GM10266 (cell line): ENCODE data around the gene ZXDA.

Source experiments
- DNase-seq: peaks from one replicate; pipeline ENCODE4 v3.0.0; 2012; ENCODE audit errors: extremely low spot score
- TF ChIP-seq, protein P1 (sequence below): IDR thresholded peaks from 2 replicates; pipeline ENCODE4 v1.5.1; 2012; ENCODE audit warnings: mild to moderate bottlenecking, low read depth; ENCODE audit not compliant: control insufficient read depth, insufficient read depth; ENCODE audit errors: missing control alignments

Gene ZXDA, protein sequence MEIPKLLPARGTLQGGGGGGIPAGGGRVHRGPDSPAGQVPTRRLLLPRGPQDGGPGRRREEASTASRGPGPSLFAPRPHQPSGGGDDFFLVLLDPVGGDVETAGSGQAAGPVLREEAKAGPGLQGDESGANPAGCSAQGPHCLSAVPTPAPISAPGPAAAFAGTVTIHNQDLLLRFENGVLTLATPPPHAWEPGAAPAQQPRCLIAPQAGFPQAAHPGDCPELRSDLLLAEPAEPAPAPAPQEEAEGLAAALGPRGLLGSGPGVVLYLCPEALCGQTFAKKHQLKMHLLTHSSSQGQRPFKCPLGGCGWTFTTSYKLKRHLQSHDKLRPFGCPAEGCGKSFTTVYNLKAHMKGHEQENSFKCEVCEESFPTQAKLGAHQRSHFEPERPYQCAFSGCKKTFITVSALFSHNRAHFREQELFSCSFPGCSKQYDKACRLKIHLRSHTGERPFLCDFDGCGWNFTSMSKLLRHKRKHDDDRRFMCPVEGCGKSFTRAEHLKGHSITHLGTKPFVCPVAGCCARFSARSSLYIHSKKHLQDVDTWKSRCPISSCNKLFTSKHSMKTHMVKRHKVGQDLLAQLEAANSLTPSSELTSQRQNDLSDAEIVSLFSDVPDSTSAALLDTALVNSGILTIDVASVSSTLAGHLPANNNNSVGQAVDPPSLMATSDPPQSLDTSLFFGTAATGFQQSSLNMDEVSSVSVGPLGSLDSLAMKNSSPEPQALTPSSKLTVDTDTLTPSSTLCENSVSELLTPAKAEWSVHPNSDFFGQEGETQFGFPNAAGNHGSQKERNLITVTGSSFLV

DNA sequence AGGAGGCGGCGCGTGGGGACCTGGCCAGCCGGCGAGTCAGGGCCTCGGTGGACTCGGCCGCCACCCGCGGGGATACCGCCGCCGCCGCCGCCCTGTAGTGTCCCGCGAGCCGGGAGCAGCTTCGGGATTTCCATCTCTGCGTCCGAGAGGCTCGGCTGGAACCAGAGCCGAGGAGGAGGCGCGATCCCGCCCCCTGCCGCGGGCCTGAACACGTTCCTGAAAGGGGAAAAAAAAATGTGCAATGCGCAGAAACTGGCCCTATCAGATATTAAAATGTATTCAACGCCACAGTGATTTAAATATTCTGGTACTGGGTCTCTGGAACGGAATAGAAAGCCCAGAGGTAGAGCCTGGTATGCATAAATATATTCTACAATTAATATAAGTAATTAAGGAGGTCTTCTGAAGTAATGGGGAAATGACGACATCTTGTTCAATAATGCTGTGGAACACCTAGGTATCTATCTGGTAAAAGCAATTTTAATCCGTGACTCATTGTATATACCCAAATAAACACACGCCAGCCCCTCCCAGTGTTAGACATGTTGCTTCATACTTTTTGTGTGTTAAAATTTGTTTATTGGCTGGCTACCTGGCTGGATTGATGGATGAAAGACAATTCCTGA, at the start of gene ZXDA:
Gene ZXDA (minus strand): TSS at position 172 of the 626 bp plus-strand sequence. CDS start 38 bp downstream, at position 134.
- DNase-seq = peak; percentile 3

DNA sequence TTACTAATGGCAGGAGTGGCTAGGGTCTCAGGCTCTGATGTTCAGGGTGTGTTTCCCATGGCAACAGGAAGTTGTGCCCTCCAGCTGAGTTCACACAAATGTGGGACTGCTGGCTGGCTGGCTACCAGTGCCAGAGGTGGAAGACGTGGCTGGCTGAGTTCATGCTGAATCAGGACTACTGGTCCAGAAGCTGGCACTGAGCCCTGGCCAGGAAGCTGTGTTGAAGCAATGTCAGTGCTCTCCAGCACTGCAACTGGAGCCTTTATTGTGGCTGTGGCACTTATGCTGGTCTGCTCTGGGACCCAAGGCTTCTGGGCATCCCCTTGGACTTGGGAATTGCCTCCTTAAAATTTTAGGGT, 42.0 kb upstream of the ZXDA start:
- TF ChIP-seq, protein P1, sequence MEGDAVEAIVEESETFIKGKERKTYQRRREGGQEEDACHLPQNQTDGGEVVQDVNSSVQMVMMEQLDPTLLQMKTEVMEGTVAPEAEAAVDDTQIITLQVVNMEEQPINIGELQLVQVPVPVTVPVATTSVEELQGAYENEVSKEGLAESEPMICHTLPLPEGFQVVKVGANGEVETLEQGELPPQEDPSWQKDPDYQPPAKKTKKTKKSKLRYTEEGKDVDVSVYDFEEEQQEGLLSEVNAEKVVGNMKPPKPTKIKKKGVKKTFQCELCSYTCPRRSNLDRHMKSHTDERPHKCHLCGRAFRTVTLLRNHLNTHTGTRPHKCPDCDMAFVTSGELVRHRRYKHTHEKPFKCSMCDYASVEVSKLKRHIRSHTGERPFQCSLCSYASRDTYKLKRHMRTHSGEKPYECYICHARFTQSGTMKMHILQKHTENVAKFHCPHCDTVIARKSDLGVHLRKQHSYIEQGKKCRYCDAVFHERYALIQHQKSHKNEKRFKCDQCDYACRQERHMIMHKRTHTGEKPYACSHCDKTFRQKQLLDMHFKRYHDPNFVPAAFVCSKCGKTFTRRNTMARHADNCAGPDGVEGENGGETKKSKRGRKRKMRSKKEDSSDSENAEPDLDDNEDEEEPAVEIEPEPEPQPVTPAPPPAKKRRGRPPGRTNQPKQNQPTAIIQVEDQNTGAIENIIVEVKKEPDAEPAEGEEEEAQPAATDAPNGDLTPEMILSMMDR = no peak
- no peak for DNase-seq

DNA sequence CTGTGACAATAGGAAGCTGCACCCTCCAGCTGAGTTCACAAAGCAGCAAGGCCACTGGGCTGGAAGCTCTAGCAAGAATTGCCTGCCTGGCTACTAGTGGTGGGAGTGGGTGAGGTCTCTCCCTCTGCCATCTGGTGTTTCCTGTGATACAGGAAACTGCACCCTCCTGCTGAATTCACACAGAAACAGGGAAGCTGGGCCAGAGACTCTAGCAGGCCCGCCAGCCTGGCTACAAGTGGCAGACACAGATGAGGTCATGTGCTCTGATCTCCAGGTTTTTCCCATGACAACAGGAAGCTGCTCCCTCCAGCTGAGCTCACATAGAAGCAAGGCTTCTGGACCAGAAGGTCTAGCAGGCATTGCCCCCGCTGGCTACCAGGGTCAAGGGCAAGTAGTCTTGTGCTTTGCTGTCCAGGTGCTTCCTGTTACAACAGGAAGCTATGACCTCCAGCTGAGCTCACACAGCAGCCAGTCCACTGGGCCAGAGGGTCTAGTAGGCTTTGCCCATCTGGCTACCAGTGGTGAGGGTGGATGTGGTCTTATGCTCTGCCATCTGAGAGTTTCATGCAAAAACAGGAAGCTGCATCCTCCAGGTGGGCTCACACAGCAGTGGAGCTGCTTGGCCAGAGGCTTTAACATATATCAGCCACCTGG, 41.5 kb upstream of the ZXDA start:
- TF ChIP-seq, protein P1 = no peak
- no peak for DNase-seq

DNA sequence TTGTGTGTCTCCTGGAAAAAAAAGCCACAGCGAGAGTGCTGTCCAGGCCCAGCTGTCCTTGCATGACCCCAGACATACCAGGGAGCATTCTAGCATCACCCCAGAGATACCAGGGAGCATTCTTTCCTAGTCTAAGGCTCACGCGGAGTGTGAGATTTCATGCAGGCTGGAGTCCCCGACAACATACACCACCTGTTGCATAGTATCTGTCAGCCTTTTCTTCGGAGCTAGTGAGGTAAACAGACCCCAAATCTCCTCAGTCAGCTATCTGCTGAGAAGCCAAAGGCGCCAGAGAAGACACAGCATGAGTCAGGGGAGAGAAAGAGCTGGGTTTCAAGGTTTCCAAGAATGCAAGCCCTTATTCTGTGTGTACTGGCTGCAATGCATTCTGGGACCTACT, 23.1 kb upstream of the ZXDA start:
- no peak for DNase-seq
- TF ChIP-seq, protein P1 = no peak

DNA sequence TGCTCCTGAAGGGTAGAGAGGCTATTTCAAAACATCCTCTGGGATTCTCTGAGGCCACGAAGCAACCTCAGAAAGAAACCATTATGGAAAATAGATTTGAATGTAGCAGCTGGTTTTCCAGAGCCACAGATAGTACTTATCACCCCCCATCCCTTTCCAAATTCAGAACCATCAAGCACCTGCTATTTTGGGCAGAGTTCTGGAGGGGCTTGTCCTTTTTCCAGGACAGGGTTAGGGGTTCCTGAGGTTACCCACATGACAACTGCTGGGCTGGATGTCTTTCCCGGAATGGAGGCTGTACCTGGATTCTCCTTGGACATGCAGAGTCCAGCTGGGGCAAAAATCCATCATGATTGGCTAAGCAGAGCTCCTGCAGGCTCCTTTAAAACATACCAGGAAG, 22.0 kb upstream of the ZXDA start:
- no peak for DNase-seq
- TF ChIP-seq, protein P1 = no peak

DNA sequence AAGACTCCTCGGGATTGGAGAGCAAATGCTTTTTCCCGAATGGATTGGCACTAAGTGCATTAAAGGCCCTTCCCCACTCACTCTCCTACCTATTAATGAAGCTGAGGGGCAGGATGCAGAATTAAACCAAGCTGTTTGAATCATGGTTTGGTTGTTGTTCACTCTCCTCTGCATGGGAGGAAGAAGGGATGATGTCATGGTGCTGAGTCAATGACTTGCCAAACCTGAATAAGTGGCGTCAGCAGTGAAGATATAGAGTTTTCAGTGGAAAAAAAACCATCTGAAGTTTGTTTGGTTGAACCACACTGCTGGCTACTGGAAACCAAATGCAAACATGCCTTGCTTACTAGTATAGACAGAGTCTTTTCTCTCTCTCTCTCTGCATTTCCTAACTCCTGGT, 19.8 kb upstream of the ZXDA start:
- TF ChIP-seq, protein P1 = no peak

DNA sequence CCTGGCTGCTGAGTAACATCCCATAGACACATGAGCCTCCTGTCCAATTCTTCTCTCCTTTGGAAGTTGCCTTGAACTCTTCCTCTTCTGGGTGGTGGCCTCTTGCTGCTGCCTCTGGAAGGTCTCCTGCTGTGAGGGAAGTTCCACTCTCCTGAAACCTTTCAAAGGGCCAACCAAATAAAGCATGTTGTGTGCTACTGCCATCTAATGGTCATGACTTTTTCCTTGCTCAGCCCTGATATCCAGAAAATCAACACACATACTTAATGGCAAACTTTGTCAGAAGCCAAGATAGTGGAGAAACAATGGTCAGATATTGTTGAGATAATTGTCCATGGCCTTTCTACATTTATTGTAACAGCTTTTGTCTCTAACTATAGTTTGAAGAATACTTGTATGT, 19.1 kb upstream of the ZXDA start:
- TF ChIP-seq, protein P1 = peak; percentile 48
- peak; percentile 12 for DNase-seq

More for the DNA sequence above, 19.8 kb upstream of the ZXDA start:
- no peak for DNase-seq
